Body of pancreas (tissue), 4 donors: ENCODE measurements around the gene DHX15.

Source experiments
- CTCF ChIP-seq, 7 experiments: fragments of 450-650 bp in 4 of 7; fragments of 200-600 bp in 3 of 7; sonication (generic) in 3 of 7; IDR thresholded peaks; one replicate each; pipeline ENCODE4 v1.5.1; 2016 to 2019; ENCODE audit warnings: antibody characterized with exemption in 7 of 7
- POLR2A ChIP-seq, 3 donors: fragments of 450-650 bp; IDR thresholded peaks; one replicate each; pipeline ENCODE4 v1.6.1; 2016; ENCODE audit warnings: antibody characterized with exemption in 3 of 3, mild to moderate bottlenecking in 2 of 3

DNA sequence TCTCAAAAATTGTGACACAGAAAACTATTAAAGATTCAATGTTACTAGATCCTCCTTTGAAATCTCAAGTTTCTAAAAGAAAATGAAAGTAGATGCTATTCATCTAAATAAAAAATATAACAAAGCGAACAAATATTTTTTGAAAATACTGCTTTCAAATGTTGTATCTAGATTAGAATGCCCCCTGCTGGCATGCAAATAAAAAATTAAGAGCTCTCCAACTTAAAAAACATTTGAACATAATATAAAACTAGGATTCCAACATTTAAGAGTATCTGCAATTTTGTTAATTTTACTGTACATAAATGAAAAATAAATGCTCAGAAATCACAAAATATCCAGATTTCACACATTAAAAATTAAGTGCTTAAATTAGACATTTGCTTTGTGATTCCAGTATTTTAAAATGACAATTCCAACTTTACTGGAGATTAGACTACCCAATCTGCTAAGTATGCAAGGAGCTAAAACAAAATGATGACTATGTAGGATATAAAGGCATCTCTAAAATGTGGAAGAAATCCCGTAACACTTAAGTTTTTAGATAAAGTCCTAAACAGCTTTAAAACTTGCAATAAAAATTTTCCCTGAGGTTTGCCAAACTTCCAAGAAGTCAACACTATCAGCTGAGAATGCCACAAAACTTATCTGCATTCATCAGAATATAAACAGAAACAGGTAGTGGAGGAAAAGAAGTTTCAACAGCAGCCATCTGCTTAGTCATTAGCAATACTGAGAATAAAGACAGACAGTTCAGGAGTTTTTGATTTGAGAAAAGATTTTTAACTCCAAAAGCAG, 32.7 kb downstream of the DHX15 start:
- TF ChIP-seq POLR2A (IDR thresholded peaks at IDR 0.05) (no peak), CTCF (IDR thresholded peaks at IDR 0.05) (peak in 6 of 7 experiments; percentile 11 to 47 (median 20))
